Measurements from ENCODE around the gene DNM1.
A peak's percentile ranks its signal among the peaks of the same experiment; 100 is the strongest.

Gene DNM1

DNA sequence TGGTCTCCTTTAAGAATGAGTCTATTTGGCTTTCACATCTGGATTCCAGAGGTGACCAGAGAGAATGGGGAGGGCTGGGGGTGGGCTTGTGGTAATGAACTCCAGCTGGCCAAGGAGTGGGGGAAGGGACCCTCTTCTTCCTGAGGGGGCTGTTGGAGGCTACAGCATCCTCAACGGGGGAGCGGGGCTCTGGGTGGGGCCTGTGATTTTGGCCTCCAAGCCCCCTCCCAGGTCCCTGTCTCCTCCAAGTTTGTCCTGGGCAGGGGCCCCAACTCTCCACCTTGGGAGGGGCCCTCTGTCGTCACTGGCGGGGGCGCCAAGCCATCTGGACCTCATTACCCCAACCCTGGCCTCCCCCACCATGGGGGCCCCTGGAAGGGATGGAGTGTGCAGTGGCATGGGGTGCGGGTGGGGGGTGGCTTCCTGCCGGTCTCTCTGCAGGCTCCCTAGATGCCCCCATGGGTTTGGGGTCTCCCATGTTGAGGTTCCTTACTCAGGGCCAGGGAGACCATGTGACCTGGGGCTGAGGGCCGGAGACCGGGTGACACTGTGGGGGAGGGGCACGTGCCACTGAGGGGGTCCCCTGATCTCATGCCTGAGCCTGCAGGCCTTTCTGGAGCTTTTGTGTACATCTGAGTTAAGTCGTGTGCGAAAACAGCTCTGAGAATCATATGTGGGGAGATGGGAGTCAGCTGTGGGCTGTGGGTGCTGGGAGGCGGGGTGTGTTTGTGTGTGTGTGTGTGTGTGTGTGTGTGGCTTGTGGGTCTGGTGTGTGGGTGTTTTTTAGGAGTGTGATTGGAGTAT is 40.2 kb downstream of the DNM1 start:
- H3K9ac ChIP-seq (ENCODE audit: low read depth, low read length), result no peak overlapping the region
- peaks cover 20% of the 10 kb centered on the region for H3K4me1 ChIP-seq (ENCODE audit: insufficient read depth, low read length)
- no peaks in the 10 kb centered on the region; the same call in none of the 2 replicates for H3K36me3 ChIP-seq (ENCODE audit: insufficient read depth, low read length)
- no peaks in the 10 kb centered on the region for H3K9me3 ChIP-seq (ENCODE audit: control insufficient read depth, insufficient read depth, low read length)

DNA sequence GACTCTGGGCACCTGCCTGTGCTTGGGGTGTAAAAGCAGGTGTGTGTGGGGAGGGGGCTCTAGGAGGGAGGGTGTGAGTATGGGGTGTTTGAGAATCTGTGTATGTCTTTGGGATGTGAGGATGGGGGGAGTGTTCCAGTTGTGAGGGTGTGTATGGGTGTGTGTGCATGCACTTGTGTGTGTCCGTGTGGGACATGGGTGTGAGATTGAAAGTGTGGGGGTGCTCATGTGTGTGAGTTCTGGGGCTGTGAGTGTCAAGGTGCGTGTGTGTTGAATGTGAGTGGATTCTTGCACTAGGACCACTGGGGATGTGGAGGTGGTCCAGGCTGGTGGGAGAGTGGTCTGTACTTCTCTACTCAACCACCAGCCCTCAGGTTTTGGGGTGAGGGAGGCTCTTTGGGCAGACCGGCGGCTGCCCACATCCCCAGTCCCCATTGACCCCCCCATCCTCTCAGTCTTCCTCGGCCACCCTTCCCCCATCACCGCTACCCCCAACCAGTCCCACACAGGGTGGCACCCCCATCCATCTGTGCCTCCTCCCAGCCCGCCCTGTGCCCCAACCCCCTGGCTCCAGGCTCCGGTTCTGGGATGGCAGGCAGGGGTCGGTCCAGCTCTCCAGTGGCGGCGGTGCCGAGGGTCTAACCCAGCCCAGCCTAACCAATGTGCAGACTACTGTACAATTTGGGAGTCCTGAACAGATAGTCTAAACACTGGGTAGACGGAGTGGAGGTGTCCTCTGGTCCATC is 41.1 kb downstream of the DNM1 start:
- Histone ChIP-seq H3K9ac (ENCODE audit: low read depth, low read length) (no peak overlapping the region), H3K36me3 (ENCODE audit: insufficient read depth, low read length) (no peaks in the 10 kb centered on the region; the same call in none of the 2 replicates), H3K9me3 (ENCODE audit: control insufficient read depth, insufficient read depth, low read length) (no peaks in the 10 kb centered on the region), H3K4me1 (ENCODE audit: insufficient read depth, low read length) (peaks cover 20% of the 10 kb centered on the region)

DNA sequence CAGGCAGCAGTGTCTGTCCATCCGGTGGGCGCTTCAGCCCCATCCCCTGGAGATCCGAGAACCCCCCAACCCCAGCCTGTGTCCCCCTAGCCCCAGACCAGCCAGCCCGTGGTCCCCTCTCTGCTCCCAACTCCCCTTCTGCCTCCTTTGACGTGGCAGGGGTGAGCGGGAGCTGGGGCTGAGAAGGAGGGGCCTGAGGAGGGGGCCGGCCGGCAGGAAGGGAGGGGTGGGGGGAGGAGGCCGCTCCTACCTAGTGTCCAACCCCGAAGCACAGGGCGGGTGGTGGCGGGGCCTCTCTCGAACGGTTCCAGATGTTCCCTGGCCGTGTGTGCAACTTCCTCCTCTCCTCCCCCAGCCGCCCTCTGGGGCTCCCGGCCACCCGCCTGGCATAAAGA is 41.7 kb downstream of the DNM1 start:
- H3K9ac ChIP-seq (ENCODE audit: low read depth, low read length), result no peak overlapping the region
- H3K9me3 ChIP-seq (ENCODE audit: control insufficient read depth, insufficient read depth, low read length), result no peaks in the 10 kb centered on the region
- no peaks in the 10 kb centered on the region; the same call in none of the 2 replicates for H3K36me3 ChIP-seq (ENCODE audit: insufficient read depth, low read length)
- peaks cover 20% of the 10 kb centered on the region for H3K4me1 ChIP-seq (ENCODE audit: insufficient read depth, low read length)

DNA sequence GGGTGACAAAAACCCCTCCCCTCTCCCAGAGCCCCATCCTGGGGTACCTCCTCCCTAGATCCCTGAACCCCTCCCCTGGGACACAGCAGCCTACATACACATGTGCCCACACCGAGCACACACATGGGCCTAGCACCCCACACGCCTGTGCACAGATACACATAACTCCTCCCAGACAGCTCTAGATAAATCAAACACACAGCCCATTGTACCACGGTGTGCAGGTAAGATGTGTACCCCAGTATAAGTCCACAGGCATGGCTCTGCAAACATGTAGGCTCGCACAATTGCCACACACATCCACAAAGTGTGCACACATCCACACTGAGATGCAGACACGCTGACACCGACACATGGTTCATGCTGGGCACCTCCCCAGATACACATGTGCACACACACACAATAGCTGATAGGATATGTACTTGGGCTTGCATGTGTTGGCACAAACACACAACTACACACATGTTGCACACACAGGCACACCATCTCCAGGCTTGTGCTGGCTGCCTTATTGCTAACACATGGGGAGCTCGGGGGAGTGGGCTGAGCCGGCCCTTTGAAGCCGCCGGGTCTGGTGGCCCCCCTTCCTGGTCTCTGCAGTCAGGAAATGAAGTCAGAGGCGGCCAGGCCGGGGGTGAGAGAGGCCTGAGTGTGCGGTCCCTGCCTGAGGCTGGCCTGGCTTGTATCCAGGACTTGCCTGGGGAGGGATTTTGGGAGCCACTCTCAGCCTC is 42.4 kb downstream of the DNM1 start:
- Histone ChIP-seq H3K9me3 (ENCODE audit: control insufficient read depth, insufficient read depth, low read length) (no peaks in the 10 kb centered on the region), H3K9ac (ENCODE audit: low read depth, low read length) (no peak overlapping the region), H3K36me3 (ENCODE audit: insufficient read depth, low read length) (no peaks in the 10 kb centered on the region; the same call in 1 of the 2 replicates), H3K4me1 (ENCODE audit: insufficient read depth, low read length) (peaks cover 20% of the 10 kb centered on the region)

DNA sequence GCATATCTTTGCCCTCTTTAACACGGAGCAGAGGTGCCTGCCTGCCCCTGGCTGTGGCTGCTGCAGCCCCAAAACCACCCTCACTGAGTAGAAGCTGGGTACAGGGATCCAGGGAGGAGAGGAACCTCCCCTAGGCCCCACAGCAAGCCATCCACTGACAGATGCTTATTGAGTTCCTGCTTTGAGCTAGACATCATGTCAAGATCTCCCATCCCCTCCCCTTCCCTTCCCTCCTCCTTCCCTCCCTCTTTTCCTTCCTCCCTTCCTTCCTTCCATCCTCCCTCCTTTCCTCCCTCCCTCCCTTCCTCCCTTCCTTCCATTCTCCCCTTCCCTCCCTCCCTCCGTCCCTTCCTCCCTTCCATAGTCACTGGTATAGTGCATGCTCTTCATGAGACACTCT is 43.3 kb downstream of the DNM1 start:
- no peaks in the 10 kb centered on the region; the same call in 1 of the 2 replicates for H3K36me3 ChIP-seq (ENCODE audit: insufficient read depth, low read length)
- peaks cover 21% of the 10 kb centered on the region for H3K4me1 ChIP-seq (ENCODE audit: insufficient read depth, low read length)
- H3K9ac ChIP-seq (ENCODE audit: low read depth, low read length), result no peak overlapping the region
- H3K9me3 ChIP-seq (ENCODE audit: control insufficient read depth, insufficient read depth, low read length), result no peaks in the 10 kb centered on the region

DNA sequence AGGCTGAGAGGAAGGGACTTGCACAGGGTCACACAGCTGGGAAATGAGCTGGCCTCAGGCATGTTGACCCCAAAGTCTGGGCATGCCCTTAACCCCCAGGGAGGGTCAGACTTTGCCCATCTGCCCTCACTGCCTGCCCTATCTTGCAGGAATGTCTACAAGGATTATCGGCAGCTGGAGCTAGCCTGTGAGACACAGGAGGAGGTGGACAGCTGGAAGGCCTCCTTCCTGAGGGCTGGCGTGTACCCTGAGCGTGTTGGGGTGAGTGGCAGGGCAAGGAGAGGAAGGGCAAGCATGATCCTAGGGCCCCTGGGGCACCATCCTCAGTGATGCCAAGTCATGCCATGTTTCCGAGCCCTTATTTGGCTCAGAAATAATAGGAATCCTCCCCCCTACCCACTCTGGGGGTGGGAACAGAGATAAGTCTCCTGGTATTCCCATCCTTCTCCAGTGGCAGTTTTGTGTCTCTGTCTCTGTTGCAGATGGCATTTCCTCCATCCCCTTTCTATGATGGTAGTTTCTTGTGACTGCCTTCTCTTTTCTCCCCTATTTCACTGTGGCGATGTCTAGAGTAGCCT is 44.1 kb downstream of the DNM1 start:
- Histone ChIP-seq H3K36me3 (ENCODE audit: insufficient read depth, low read length) (no peaks in the 10 kb centered on the region), H3K9ac (ENCODE audit: low read depth, low read length) (no peak overlapping the region)

DNA sequence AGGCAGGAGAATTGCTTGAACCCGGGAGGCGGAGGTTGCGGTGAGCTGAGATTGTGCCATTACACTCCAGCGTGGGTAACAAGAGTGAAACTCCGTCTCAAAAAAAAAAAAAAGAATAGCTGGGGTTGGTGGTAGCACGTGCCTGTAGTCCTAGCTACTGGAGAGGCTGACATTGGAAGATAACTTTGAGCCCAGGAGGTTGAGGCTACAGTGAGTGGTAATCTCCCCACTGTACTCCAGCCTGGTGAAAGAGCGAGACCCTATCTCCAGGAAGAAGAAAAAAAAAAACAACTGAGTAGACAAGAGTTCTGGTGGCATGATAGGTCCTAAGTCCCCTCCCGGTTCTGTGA is 46.4 kb downstream of the DNM1 start:
- H3K4me1 ChIP-seq (ENCODE audit: insufficient read depth, low read length), result peaks cover 18% of the 10 kb centered on the region
- no peaks in the 10 kb centered on the region for H3K9me3 ChIP-seq (ENCODE audit: control insufficient read depth, insufficient read depth, low read length)
- H3K36me3 ChIP-seq (ENCODE audit: insufficient read depth, low read length), result no peaks in the 10 kb centered on the region
- H3K9ac ChIP-seq (ENCODE audit: low read depth, low read length), result peak overlapping the region; percentile 74; the same call in 1 of the 2 replicates

More for the DNA sequence above, 44.1 kb downstream of the DNM1 start:
- no peaks in the 10 kb centered on the region for H3K9me3 ChIP-seq (ENCODE audit: control insufficient read depth, insufficient read depth, low read length)
- H3K4me1 ChIP-seq (ENCODE audit: insufficient read depth, low read length), result peaks cover 27% of the 10 kb centered on the region

DNA sequence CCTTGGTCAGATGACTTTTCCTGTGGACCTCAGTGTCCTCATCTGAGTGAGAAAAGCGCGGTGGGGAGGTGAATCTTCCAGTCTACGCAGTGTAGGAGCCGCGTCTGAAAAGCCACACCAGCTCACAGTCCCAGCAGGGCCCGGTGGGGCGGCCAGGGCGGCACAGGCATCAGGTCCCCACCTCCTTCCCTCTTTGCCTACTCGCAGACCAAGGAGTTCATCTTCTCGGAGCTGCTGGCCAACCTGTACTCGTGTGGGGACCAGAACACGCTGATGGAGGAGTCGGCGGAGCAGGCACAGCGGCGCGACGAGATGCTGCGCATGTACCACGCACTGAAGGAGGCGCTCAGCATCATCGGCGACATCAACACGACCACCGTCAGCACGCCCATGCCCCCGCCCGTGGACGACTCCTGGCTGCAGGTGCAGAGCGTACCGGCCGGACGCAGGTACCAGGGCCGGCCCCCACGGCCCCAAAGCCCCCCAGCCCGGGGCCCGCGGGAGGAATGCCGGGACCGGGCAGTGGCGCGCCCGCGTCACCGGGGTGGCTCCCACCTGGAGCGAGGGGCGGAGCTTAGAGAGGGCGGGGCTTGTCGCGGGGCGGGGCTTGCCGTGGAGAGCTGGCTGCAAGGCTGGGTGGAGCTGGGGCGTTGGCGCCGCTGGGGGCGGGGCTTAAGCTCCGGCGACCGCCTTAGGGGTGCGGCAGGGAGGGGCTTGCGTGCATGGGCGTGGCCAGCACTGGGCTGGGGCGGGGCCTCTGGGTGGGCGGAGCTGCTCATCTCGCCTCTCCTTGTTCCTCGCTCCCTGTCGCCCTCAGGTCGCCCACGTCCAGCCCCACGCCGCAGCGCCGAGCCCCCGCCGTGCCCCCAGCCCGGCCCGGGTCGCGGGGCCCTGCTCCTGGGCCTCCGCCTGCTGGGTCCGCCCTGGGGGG is 47.0 kb downstream of the DNM1 start:
- H3K9me3 ChIP-seq (ENCODE audit: control insufficient read depth, insufficient read depth, low read length), result no peaks in the 10 kb centered on the region
- H3K4me1 ChIP-seq (ENCODE audit: insufficient read depth, low read length), result peaks cover 18% of the 10 kb centered on the region
- H3K9ac ChIP-seq (ENCODE audit: low read depth, low read length), result peak overlapping the region; percentile 74; the same call in 1 of the 2 replicates
- no peaks in the 10 kb centered on the region for H3K36me3 ChIP-seq (ENCODE audit: insufficient read depth, low read length)

DNA sequence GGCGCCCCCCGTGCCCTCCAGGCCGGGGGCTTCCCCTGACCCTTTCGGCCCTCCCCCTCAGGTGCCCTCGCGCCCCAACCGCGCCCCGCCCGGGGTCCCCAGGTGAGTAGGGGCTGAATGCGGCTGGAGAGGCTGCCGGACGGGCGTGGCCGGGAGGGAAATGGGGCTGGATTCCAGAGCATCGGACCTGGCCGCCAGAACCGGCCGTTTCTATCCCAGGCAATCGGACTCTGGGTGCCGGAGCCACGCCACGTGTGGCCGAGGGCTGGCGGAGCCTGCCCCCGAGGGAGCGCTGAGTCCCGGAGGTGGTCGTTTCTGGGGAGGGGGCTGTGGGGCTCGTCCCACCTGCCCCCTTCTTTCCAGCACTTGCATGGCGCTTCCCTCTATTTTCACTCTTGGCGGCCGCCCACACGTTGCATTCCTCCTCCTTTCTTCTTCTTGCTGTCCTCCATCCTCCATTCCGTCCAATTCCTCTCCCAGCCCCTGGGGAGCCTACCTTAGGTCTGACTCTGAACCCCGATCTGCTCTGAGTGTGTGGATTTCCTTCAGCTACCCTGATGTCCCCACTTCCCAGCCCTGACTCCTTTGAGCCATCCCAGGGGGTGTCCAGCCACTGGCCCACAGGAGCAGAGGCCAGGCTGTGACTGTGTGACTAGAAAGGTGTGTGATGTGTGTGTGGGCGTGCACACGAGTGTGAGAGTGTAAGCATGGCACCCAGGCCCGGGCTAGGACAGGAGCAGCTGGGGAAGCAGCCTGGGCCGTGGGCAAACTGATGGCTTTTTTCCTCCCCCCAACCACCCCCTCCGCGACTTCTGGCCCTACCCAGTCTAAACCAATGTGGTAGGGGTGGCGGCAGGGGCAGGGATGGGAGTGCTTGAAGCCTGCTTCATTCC is 47.9 kb downstream of the DNM1 start:
- H3K9ac ChIP-seq (ENCODE audit: low read depth, low read length), result peak overlapping the region; percentile 67
- H3K4me1 ChIP-seq (ENCODE audit: insufficient read depth, low read length), result peaks cover 12% of the 10 kb centered on the region
- no peaks in the 10 kb centered on the region for H3K36me3 ChIP-seq (ENCODE audit: insufficient read depth, low read length)
- no peaks in the 10 kb centered on the region for H3K9me3 ChIP-seq (ENCODE audit: control insufficient read depth, insufficient read depth, low read length)

DNA sequence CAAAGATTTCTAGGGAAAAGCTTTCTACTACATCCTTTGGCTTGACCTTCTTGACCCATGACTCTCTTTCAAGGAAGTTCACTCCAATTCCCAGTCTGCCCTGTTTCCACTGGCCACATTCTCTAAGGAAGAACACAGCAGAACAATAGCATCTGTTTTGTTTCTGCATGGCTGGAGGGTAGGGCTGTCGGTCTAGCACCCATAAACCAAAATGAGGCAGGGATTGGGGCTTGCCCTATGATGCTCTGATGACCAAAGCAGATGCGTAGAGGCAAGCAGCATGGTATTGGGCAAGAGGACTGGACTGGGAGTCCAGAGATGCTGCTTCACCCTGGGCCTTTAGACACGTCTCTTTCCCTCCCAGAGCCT is 48.5 kb downstream of the DNM1 start:
- no peaks in the 10 kb centered on the region for H3K9me3 ChIP-seq (ENCODE audit: control insufficient read depth, insufficient read depth, low read length)
- H3K9ac ChIP-seq (ENCODE audit: low read depth, low read length), result no peak overlapping the region; the same call in 1 of the 2 replicates
- H3K36me3 ChIP-seq (ENCODE audit: insufficient read depth, low read length), result no peaks in the 10 kb centered on the region
- H3K4me1 ChIP-seq (ENCODE audit: insufficient read depth, low read length), result peaks cover 6% of the 10 kb centered on the region; the same call in 1 of the 2 replicates

DNA sequence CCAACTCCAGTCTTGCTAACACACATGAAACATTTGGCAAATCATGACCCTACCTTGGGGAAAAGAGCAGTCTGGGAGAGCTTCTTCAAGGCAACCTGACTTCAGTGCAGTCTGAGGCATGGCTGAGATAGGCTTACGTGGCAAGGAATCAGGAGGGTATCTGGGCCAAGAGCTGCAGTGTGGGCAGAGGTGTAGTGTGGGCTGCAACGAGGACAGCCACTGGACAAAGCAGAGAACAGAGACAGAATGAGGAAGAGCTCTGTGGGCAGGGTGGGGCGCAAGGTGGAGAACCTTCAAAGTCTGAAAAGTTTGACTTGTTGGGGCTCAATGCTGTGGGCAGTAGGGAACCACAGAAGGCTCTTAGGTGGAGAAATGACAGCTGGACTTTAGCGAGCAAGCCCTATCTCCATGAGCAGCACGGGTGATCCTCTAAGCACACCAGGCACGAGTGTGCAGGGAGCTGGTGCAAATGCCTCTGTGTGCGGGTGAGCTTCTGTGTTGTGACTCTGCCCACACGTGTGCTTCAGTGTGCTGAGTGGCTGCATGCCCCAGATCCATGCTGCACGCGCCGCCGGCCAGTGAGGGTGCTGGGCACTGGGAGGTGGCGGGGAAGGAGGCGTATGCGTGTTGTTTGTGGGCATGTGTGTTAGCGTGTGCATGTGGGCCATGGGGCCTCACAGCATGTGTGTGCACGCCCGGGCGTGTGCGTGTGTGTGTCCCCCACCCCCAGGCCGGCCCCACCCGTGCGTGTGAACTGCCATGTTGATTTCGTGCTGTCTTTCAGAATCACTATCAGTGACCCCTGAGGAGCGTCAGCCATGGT is 49.3 kb downstream of the DNM1 start:
- H3K9ac ChIP-seq (ENCODE audit: low read depth, low read length), result no peak overlapping the region
- H3K4me1 ChIP-seq (ENCODE audit: insufficient read depth, low read length), result peaks cover 6% of the 10 kb centered on the region; the same call in 1 of the 2 replicates
- no peaks in the 10 kb centered on the region for H3K36me3 ChIP-seq (ENCODE audit: insufficient read depth, low read length)
- no peaks in the 10 kb centered on the region for H3K9me3 ChIP-seq (ENCODE audit: control insufficient read depth, insufficient read depth, low read length)
